SW480 (cell line): ENCODE data around the gene GPR152.

Experiments
- DNase-seq: peaks from one replicate; pipeline ENCODE4 v3.0.0-alpha.2; 2016; ENCODE audit warnings: low spot score

The GPR152 gene

DNA sequence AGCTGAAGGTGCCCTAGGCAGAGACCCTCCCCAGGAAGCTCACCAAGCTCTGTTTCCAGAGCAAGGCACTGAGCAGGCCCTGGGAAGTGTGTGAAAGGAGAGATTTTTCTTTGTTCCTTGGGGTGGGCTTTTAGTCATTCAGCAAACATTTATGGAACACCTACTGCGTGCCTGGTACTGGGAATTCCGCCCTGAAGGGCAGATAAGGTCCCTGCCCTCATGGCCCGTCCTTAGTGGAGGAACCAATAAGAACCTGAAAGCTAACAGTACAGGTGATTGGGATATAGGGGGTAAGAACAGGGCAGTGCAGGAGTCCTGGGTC is 12.6 kb upstream of the GPR152 start:
- no peak for DNase-seq

GRCh38 chr11:67464411-67465188 is 12.1 kb upstream of the GPR152 start:
- DNase-seq, result peak; percentile 96

DNA sequence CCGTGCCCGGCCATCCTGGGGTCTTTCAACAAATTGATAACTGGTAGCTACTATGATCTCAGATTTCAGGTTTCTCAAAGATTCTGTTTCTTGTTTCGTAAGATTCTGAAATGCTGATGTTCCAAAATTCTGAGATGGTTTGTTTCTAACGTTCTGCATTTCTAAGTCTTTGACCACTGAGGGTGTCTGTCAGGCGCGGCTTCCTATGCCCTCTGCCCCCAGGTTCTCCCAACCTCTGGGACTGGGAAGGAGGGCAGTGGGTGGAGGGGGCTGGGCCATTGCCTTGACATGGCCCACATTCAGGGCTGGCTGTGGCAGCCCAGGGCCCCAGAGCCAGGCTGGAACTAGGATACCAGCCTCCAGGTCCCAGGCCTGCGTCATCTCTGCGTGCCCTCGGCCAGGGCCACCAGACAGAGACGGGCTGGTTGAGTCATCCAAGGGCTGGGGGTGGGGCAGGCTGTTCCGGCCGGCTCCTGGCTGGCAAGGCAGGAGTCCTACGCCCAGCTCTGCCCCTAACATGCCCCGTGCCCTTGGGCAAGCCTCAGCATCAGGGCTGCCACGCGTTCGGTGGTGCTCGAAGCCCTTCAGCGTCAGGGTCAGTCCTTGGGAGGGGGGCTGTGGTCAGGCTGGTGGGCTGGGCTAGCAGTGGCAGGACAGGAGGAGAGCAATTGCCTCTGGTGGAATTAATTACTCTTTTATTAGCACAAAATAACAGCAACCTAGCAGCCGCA is 11.3 kb upstream of the GPR152 start:
- peak; percentile 91 for DNase-seq

DNA sequence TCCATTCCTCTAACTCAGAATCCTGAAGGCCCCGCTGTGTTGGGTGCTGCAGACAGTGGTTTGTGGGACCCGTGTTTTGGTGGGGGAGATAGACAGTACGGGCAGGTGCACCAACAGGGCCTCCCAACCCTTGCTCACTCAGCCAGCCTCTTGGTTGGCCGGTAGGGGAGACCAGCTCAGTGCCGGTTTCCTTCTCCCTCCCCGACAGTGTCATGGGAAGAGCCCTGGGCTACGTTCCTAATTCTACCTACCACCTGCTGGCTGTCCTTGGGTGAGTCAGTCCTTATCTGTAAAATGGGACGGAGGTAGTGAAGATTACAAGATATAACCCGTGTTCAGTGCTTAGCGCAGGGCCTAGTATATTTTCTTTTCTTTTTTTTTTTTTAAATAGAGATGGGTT is 10.7 kb upstream of the GPR152 start:
- DNase-seq, result no peak

DNA sequence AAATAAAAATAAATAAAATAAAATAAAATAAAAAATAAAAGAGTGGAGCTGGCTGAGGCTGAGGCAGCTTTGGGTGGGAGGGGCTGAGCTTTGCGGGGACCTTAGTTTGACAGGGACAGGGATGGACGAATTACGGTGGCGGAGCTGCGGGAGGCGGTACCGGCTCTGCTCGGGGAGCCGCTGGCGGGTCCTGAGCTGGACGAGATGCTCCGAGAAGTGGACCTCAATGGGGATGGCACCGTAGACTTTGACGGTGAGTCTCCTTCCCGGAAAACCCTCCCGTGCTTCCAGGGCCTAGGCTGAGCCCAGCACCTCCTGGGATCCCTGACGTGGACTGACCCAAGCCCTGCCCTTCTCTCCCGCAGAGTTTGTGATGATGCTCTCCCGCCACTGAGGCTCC is 5.7 kb upstream of the GPR152 start:
- no peak for DNase-seq

DNA sequence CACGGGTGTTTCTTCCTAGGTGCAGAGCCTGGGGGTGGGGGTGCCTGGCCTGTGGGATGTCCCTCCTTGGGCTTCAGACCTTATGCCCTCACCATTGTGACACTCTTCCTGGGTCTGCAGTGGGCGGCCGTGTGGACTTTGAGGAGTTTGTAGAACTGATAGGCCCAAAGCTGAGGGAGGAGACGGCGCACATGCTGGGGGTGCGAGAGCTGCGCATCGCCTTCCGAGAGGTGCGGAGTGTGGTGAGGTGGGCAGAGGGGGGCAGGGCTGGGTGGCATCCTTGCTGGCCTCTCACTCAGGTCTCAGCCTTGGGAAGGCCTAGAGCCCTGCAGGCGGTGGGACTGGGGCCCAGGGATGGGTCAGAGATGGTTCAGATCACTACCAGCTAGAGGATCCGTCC is 4.9 kb upstream of the GPR152 start:
- no peak for DNase-seq

DNA sequence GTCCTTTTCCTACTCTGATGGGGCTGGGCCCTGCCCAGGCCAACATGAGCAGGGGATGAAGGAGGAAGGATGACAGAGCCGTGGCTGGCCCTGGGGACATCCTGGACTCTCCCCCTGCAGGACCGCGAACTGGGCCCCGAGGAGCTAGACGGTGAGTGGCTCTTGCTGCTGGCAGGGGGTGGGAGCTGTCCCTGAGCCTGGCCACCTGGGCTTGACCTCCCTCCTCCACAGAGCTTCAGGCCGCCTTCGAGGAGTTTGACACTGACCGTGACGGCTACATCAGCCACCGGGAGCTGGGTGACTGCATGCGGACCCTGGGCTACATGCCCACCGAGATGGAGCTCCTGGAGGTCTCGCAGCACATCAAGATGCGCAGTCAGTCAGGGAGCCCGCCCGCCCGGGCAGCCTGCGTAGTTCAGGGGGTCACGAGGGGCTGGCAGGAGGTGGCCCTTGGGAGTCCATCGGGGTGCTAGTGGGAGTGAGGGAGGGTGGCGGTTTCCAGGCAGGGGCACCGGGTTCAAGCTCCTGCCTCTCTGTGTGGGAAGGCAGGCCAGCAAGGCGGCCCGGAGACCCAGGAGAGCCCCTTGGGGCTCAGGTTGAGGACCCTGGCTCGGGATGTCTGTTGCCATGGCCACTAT is 3.7 kb upstream of the GPR152 start:
- no peak for DNase-seq

- no peak for DNase-seq
Measured at GRCh38 chr11:67455054-67455453, 2.5 kb upstream of the GPR152 start, which contains the start of gene CABP4. TSS of gene CABP4 (plus strand) at chr11:67455354. CDS start at chr11:67455424, 70 bp downstream.

DNA sequence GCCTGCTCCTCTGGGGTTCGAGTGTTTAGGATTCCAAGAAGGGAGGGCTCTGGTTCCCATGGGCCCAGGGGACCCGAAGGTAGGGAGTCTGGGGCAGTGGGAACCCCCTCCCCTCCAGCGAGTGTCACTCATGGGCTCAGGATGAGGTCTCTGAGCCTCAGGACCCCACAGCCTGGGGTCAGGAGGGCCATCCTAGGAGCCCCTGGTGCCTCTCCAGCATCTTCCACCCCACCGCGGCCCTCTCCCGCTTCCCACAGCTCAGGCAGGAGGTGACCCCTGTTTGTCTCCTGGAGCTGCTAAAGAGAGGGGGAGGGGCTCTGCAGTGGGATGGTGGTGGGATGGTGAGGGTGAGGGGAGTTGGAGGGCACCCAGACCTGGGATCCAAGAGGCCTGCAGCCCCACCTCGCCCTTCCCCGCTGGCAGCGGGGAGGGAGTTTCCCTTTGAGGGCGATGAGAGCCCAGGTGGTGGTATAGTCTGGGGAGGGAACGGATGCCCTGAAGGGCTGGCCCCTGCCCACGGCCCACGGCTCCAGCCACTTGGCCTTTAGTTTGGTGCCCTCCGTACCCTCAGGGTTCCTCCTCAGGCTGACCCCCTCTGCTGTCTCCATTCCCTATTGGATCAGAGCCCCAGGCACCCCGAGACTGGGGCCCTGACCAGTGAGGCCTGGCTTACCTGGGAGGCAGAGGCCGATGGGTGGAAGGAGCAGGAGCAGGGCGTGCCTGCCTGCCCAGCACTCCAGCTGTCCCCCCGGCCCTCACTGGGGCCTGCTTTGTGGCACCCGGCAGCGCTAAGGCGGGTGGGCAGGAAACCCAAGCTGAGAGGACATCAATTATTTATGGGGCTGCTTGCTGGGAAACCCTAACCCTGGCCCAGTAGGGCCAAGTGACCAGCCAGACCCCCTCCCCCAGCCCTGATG is 1.5 kb upstream of the GPR152 start:
- no peak for DNase-seq

DNA sequence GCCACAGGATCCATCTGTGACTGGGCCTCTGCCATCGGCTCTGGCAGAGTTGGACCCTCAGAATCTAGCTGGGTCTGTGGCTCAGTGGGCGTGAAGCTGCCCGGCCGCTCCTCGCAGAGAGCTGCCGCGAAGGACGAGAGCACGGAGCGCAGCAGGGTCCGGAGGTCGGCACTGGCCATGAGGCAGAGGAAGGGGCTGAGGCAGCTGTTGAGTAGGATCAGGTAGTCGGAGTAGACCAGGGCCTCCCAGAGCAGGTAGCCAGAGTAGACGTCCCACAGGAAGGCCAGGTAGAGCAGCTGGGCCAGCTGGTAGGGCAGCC is 912 bp downstream of the GPR152 start:
- no peak for DNase-seq

DNA sequence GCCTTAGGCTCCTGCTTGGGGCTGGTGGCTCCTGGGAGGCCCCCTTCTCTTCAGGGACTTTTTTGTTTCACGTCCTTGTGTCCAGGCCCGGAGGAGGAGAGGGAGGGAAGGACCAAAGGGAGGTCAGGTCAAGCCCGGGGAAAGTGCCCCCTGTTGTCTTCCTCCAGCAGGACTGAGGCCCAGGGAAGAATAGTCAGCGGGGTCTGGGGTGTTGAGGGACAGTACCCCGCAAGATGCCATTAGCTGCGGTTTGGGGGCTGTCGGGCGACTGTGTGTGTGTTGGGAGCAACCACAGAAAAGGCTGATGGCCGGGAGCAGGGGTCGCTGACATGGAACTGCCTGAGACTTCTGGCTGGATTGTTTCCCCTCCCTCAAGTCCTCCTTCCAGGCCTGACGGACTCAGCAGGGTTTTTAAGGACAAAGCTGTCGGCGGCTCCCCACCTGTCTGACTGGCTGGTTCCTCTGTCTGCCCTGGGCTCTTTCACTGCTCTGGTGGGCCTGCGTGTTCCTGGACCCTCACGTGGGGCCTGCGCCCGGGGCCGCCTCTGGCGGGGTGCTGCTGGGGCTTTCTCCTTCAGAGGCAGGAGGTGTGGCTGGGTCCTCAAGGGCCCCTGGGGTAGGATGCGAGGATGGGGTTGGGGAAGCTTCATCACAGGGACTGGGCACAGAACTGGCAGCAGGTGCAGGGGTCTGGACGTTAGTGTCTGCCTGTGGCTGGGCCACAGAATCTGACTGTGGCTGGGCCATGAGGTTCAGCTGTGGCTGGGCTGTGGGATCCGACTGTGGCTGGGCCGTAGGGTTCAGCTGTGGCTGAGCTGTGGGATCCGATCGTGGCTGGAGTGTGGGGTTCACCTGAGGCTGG is 1.5 kb downstream of the GPR152 start:
- no peak for DNase-seq

GRCh38 chr11:67449116-67449844 is 3.2 kb downstream of the GPR152 start:
- DNase-seq, result no peak

- no peak for DNase-seq
Measured at GRCh38 chr11:67448220-67448609, 4.3 kb downstream of the GPR152 start.

DNA sequence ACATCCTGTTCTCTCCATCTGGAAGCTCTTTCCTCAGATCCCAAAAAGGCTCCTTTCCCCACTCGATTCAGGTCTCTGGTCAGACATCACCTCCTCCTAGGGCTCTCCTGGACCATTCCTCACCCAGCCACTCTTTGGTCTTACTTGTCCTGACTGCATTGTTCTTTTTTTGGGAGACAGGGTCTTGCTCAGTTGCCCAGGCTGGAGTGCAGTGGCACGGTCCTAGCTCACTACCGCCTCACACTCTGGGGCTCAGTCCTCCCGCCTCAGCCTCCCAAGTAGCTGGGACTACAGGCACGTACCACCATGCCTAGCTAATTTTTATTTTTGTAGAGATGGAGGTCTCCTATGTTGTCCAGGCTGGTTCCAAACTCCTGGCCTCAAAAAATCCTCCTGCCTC is 7.0 kb downstream of the GPR152 start:
- DNase-seq, result no peak

DNA sequence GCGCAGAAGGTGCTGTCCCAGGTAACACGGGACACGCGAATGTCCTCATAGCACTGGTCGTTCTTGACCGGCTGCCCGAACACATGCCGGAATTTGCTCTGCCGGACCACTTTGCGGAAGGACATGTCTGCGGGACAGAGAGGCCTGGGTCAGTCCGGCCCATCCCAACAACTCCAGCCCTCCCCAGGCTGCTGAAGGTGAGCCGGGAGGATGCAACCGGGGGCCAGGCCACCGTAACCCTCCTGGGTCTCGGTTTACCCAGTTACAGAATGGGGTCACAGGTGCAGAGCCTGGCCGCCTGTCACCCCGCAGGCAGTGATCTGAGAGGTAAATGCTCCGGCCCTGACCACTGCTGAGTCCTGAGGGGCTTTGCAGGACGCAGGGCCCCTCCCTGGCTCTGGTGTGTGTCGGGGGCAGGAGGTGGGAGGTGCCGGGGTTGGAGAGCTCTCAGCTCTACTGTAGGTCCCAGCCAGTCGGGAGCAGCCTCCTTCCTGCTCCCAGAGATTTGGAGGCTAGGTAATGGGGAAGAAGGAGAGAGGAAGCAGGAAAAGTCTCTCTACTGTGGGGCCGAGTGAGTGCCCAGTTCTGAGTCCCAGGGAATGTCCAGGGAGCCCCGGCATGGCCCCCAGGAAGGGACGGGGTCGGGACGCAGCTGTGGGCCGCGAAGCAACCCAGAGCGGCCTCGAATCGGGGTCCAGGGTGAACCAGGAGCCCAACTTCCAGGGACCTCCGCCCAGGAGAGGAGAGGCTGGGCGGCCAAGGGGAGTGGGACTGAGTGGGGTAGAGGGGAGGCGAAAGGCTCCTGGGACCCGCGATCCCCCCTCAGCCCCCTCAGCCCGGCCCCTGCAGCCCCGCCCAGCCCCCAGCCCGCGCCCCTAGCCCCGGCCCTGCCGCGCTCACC is 9.8 kb downstream of the GPR152 start:
- DNase-seq, result no peak

DNA sequence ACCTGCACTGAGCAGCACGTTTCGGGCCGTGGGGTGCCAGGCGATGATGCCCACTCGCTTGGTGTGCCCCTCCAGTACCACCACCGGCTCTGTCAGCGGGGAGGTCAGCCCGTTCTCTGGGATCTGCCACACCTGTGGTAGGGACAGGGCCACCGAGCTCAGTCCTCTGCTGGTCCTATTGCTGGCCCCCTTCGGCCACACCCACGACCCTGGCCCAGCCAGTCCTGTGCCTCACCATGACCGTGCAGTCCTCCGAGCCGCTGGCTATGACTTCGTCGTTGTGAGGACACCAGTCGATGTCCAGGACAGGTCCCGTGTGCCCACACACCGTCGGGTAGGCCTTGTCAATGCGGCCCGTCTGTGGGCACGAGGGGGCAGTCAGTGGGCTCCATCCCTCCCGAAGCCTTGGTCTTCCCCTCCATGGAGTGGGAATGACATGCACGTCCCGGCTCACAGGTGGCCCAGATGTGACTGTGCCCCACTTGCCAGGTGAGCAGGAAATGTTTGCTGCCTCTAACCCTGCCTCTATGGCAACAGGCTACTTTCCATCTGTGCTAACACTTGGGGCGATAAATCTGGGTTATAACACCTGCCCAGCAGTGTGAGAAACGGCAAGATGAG is 10.7 kb downstream of the GPR152 start:
- no peak for DNase-seq

- no peak for DNase-seq
Measured at GRCh38 chr11:67441098-67441563, 11.4 kb downstream of the GPR152 start.

DNA sequence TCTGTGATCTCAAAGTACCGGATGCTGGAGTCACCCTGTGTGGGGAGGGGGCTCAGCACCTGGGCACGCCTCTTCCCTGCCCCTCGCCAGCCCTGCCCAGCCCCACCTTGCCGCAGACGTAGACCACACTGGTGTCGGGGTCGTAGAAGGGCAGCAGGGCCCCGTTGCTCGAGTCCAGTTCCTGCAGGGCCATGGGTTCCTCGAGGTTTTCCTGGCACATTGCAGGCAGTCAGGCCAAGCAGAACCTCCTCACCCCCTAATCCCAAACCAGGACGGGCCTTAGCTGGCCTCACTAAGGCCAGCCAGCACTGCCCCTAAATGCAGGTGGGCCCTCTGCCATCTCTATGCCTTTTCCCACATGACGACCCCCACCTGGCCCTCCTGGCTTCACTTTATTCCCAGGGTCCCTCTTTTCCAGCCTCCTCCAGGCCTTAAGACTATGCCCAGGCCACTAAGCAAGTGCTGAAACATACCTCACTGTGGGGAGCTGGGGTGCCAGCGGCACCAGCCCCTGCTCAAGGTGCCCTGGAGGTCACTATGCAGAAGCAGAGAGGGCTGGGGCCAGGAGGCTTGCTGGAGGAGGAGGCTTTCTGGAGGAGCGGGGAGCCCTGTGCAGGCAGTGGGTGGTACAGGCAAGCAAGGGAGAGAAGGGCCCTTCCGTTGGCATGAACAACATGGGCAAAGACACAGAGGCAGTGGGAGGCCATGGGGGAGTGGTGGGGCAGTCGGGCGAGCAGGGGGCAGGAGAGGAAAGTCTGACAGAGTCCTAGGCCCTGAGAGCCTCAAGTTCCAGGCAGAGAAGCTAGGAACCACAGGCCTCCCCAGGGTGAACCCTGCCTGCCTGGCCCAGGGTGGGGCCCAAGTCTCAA is 12.1 kb downstream of the GPR152 start:
- DNase-seq, result no peak
